Measurements from ENCODE around the gene SMYD4.

GRCh38 chr17:1730326-1731193 is 99.1 kb downstream of the SMYD4 start:
- TF ChIP-seq CTCF (IDR thresholded peaks at IDR 0.05; ENCODE audit: poor library complexity) (no peak), EZH2phosphoT487 (IDR thresholded peaks at IDR 0.05; ENCODE audit: low read depth, severe bottlenecking, unreplicated experiment) (no peak), EZH2 (IDR thresholded peaks at IDR 0.05; ENCODE audit: borderline replicate concordance) (no peak)

Measured in hepatocyte (in vitro differentiated cells).